ENCODE measurements around the gene CACNA2D3.

- TF ChIP-seq POLR2A (IDR thresholded peaks at IDR 0.05) (no peak), CTCF (IDR thresholded peaks at IDR 0.05) (no peak)
Observed at GRCh38 chr3:54706738-54707137, 584.4 kb downstream of the CACNA2D3 start.
